OCI-LY1 (cell line): Measurements from ENCODE around the gene ZNF512.

Experiments used
- H2AFZ ChIP-seq: fragments of 200-600 bp; sonication (generic), shearing (Covaris generic); 2 replicates; pipeline ENCODE4 v1.6.0; 2014; ENCODE audit warnings: antibody characterized with exemption, mild to moderate bottlenecking, low read length
- H3F3A ChIP-seq: fragments of 200-600 bp; sonication (generic), shearing (Covaris generic); 2 replicates; pipeline ENCODE4 v1.6.0; 2014; ENCODE audit warnings: mild to moderate bottlenecking, antibody characterized with exemption, low read length, moderate library complexity; ENCODE audit not compliant: insufficient read depth
- H3K27ac ChIP-seq: fragments of 200-600 bp; sonication (generic); 2 replicates; pipeline ENCODE4 v1.5.1; 2014; ENCODE audit warnings: low read length, mixed run types, mild to moderate bottlenecking, low read depth; ENCODE audit not compliant: poor library complexity, severe bottlenecking
- H3K27me3 ChIP-seq: fragments of 200-600 bp; sonication (generic); 2 replicates; pipeline ENCODE4 v1.6.0; 2014; ENCODE audit warnings: antibody characterized with exemption, mild to moderate bottlenecking, low read length, moderate library complexity; ENCODE audit not compliant: insufficient read depth
- H3K36me3 ChIP-seq: fragments of 200-600 bp; sonication (generic); 2 replicates; pipeline ENCODE4 v1.6.1; 2014; ENCODE audit warnings: mild to moderate bottlenecking, antibody characterized with exemption, low read length, moderate library complexity, mixed read lengths; ENCODE audit not compliant: insufficient read depth
- H3K4me1 ChIP-seq: fragments of 200-600 bp; sonication (generic); 2 replicates; pipeline ENCODE4 v1.5.1; 2014; ENCODE audit warnings: mild to moderate bottlenecking, low read length, moderate library complexity; ENCODE audit not compliant: insufficient read depth, severe bottlenecking
- H3K4me2 ChIP-seq: fragments of 200-600 bp; sonication (generic), shearing (Covaris generic); 2 replicates; pipeline ENCODE4 v1.6.1; 2014; ENCODE audit warnings: low read length
- H3K4me3 ChIP-seq: fragments of 200-600 bp; sonication (generic); 2 replicates; pipeline ENCODE4 v1.5.1; 2014; ENCODE audit warnings: low read length, low read depth, mild to moderate bottlenecking, mixed read lengths; ENCODE audit not compliant: poor library complexity, severe bottlenecking
- H3K79me2 ChIP-seq: fragments of 200-600 bp; shearing (Covaris generic); 2 replicates; pipeline ENCODE4 v1.6.1; 2016; ENCODE audit warnings: mixed run types, low read length, mixed read lengths; ENCODE audit not compliant: insufficient read depth
- H3K9ac ChIP-seq: fragments of 200-600 bp; sonication (generic), shearing (Covaris generic); 2 replicates; pipeline ENCODE4 v1.6.1; 2014; ENCODE audit warnings: mild to moderate bottlenecking, low read length, mixed read lengths
- H3K9me2 ChIP-seq: fragments of 200-600 bp; sonication (generic), shearing (Covaris generic); 2 replicates; pipeline ENCODE4 v1.6.1; 2014; ENCODE audit warnings: low read depth, mild to moderate bottlenecking, low read length, mixed read lengths
- H3K9me3 ChIP-seq: fragments of 200-600 bp; shearing (Covaris generic); 2 replicates; pipeline ENCODE4 v1.6.1; 2014; ENCODE audit warnings: low read length, mixed read lengths
- H4K20me1 ChIP-seq: fragments of 200-600 bp; sonication (generic), shearing (Covaris generic); 2 replicates; pipeline ENCODE4 v1.6.0; 2016; ENCODE audit warnings: mild to moderate bottlenecking, low read length; ENCODE audit not compliant: insufficient read depth
- CTCF ChIP-seq: fragments of 200-600 bp; sonication (generic), shearing (Covaris generic); IDR thresholded peaks from 2 replicates; pipeline ENCODE4 v1.5.1; 2017; ENCODE audit warnings: mild to moderate bottlenecking, antibody characterized with exemption, low read length, moderate library complexity, mixed read lengths
- EZH2 ChIP-seq: fragments of 200-600 bp; sonication (generic), shearing (Covaris generic); IDR thresholded peaks from 2 replicates; pipeline ENCODE4 v1.8.0; 2017; ENCODE audit warnings: borderline replicate concordance, mixed run types, mild to moderate bottlenecking, antibody characterized with exemption, low read length, moderate library complexity, mixed read lengths

ZNF512 gene

GRCh38 chr2:27661371-27661770 lies 78.5 kb downstream of the ZNF512 start:
- TF ChIP-seq EZH2, result no peak
- TF ChIP-seq CTCF, result no peak
- H3F3A ChIP-seq, result no peaks in the 10 kb centered on the region
- no peak overlapping the region for H3K4me2 ChIP-seq
- no peaks in the 10 kb centered on the region for H3K27me3 ChIP-seq
- H3K9me2 ChIP-seq, result no peaks in the 10 kb centered on the region
- no peak overlapping the region for H3K9ac ChIP-seq
- peaks cover 25% of the 10 kb centered on the region for H3K79me2 ChIP-seq
- no peaks in the 10 kb centered on the region for H3K9me3 ChIP-seq
- H3K4me3 ChIP-seq, result no peak overlapping the region
- H3K4me1 ChIP-seq, result peaks cover 30% of the 10 kb centered on the region
- no peaks in the 10 kb centered on the region for H4K20me1 ChIP-seq
- no peak overlapping the region for H3K27ac ChIP-seq
- H2AFZ ChIP-seq, result no peak overlapping the region
- H3K36me3 ChIP-seq, result peaks cover 46% of the 10 kb centered on the region

GRCh38 chr2:27663285-27664153 lies 80.7 kb downstream of the ZNF512 start, which contains the start of the genes SLC4A1AP and SUPT7L:
Gene SLC4A1AP (plus strand): TSS chr2:27663889. CDS start chr2:27663915, 26 bp downstream.
Gene SUPT7L (minus strand): TSS chr2:27663614. CDS start chr2:27662192, 1,422 bp downstream.
- TF ChIP-seq CTCF (no peak), EZH2 (no peak)
- Histone ChIP-seq H3K27me3 (no peaks in the 10 kb centered on the region), H3K4me1 (peaks cover 30% of the 10 kb centered on the region), H3K27ac (peak within 1 kb of the TSS; percentile 74), H3K36me3 (peaks cover 39% of the 10 kb centered on the region; the same call in 1 of the 2 replicates), H3K9me2 (no peaks in the 10 kb centered on the region), H3K4me3 (peak within 1 kb of the TSS; percentile 74), H2AFZ (peak within 1 kb of the TSS; percentile 11), H4K20me1 (no peaks in the 10 kb centered on the region), H3F3A (no peaks in the 10 kb centered on the region), H3K4me2 (peak within 1 kb of the TSS; percentile 94), H3K79me2 (peaks cover 25% of the 10 kb centered on the region), H3K9ac (peak within 1 kb of the TSS; percentile 76), H3K9me3 (no peaks in the 10 kb centered on the region)

- H3K36me3 ChIP-seq, result peaks cover 42% of the 10 kb centered on the region; the same call in 1 of the 2 replicates
- no peaks in the 10 kb centered on the region for H3F3A ChIP-seq
- peak overlapping the region; percentile 76 for H3K9ac ChIP-seq
- H4K20me1 ChIP-seq, result no peaks in the 10 kb centered on the region
- H2AFZ ChIP-seq, result peak overlapping the region; percentile 11
- H3K4me1 ChIP-seq, result peaks cover 30% of the 10 kb centered on the region
- H3K9me3 ChIP-seq, result no peaks in the 10 kb centered on the region
- H3K27me3 ChIP-seq, result no peaks in the 10 kb centered on the region
- H3K9me2 ChIP-seq, result no peaks in the 10 kb centered on the region
- peak overlapping the region; percentile 74 for H3K27ac ChIP-seq
- H3K4me2 ChIP-seq, result peak overlapping the region; percentile 94
- peak overlapping the region; percentile 74 for H3K4me3 ChIP-seq
- peak; percentile 20; the same call in 1 of the 2 replicates for TF ChIP-seq CTCF
- TF ChIP-seq EZH2, result no peak
- peaks cover 25% of the 10 kb centered on the region for H3K79me2 ChIP-seq
These were observed 81.3 kb downstream of the ZNF512 start for GRCh38 chr2:27664154-27664574.
